ENCODE results near the gene MSGN1.

MSGN1 gene

DNA sequence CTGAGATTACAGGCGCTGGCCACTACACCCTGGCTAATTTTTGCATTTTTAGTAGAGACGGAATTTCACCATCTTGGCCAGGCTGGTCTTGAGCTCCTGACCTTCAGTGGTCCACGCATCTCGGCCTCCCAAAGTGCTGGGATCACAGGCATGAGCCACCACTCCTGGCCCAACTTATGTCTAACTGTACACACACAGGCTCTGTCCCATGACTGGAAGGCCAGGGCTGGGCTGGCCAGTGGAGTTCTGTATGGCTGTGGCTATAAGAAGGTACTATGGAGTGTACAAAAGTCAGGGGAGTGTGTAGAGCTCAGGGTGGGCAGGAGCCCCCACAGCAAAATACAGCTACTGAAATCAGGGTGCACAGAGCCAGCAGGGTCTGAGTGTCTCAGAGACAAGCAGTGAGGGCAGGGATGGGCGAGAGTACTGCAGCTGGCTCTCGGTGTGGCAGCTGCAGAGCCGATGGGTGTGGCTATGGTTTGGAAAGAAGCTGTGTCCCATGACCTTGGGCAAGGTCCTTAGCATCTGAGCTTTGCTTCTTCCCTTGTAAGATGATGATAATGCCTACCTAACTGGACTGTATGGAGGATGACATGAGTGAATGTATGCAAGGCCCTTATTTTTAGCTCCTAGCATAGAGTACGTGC is 10.4 kb upstream of the MSGN1 start:
- peak; percentile 26 to 55 (median 43) for DNase-seq

DNA sequence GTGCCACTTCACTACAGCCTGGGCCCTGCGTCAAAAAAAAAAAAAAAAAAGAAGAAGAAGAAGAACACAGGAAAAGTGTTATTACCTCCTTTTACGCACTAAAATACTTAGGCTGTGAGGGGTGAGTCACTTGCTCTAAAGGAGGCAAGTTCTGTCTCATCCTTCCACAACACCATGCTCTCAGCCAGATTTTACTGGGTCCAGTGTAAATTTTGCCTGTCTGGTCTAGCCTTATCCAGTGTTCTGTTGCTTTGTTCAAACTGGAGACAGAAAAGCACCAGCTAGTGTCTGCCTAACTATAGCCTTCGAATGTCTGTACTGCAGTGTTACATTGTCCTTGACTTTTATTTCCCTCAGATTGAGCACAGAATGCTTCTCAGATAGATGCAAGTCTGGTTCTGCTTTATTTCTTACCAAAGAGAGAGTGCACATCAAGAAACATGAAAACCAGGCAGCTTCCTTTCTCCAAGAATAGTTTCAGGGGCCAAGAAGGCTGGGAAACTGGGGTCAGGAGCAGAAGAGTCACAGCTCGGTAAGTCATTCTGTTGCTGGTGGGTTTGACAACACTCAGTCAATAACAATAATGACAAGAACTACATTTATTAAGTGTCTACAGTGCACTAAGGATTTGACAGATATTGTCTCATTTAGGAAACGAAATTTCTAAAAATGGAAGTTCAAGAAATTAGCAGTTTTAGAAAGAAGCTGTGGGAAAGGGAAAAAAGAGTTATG is 3.1 kb upstream of the MSGN1 start:
- peak; percentile 54 to 84 (median 65) for DNase-seq

DNA sequence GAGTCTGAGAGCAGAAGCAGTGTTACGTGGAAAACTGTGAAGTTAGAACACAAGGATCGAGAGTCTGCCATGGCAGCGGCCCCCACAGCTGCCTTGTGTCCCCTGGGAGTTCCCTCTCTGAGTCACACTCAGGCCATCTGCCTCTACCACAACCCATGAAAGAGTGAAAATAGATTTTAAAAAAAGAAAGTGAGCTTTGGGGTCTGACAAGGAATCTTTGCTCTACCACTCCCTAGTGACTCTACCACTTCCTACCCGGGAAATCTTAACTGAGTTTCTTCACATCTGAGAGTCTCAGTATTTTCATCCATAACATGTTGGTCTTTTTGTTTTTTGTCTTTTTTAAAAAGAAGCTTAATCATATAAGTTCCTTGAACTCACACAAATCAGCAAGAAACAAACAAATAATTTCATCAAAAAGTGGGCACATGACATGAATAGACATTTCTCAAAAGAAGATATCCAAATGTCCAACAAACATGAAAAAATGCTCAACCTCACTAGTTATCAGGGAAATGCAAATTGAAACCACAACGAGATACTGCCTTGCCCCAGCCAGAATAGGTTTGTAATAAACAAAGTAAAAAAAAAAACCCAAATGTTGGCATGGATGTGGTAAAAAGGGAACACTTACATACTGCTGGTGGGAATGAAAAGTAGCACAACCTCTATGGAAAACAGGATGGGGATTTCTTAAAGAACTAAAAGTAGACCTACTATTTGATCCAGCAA is 2.4 kb upstream of the MSGN1 start:
- DNase-seq, result peak; percentile 60 to 79 (median 70)

DNA sequence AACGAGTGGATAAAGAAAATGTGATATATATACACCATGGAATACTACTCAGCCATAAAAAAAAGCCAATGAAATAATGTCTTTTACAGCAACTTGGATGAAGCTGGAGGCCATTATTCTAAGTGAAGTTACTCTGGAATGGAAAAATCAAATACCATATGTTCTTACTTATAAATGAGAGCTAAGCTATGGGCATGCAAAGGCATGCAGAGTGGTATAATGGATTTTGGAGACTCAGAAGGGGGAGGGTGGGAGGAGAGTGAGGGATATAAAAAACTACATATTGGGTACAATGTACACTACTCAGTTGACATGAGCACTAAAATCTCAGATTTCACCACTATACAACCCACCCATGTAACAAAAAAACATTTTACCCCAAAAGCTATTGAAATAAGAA is 1.7 kb upstream of the MSGN1 start:
- no peak for DNase-seq

DNA sequence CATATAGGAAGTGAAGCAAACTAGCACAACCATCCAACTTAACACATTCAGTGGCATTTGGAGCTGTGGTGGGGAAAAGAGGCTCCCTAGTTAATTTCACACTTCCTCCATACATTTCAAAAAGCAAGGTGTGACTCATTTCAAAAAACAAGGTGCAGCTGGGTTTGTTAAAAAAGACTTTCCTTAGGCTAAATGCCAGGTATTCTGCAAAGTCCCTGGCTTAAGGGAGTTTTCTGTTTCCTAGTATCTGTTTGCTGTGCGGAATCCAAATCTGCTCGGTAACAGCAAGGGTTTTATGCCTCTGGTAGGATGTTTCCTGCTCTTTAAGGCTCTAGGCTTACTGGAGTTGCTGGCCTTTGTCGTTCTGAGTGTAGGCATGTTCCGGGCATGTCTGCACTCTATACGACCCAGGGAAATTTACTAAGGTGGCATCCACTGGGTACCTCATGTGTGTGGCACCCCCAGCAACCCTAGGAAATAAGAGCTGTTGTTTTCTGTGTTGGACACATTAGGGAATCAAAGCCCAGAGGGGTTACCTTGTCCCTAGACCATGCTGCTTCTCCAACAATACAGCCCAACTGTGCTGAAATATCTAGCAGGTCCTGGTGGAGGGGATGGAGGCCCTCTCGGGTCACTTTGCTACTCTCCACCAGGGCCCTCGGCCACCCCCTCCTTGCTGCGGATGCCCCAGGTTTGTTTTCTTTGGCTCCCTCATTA is 634 bp upstream of the MSGN1 start:
- DNase-seq, result peak in 2 of 4 experiments; percentile 10 to 21

DNA sequence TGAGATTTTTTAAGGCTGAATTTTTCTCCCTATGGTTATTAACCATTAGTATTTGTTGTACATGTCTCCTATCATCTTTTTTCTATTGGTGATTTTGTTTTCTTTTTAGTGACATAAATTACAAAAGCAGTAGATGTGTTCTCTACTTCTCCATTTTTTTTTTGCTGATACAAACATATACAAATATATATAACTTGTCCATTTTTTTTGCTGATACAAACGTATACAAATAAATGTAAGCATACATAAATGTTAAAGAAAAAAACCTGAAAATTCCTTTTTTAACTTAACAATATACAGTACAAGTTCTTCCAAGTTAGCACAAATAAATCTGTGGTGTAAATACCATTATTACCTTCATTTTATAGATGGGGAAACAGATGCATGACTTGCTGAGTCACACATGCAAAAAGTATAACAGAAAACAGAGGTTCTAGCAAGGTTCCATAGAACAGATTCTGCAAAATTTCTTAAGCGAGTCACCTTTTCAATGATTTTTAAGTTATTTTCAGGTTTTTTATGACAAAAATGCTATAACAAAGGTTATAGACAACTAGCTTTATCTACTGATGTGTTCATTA is 2.1 kb downstream of the MSGN1 start:
- peak in 2 of 4 experiments; percentile 48 to 53 for DNase-seq

DNA sequence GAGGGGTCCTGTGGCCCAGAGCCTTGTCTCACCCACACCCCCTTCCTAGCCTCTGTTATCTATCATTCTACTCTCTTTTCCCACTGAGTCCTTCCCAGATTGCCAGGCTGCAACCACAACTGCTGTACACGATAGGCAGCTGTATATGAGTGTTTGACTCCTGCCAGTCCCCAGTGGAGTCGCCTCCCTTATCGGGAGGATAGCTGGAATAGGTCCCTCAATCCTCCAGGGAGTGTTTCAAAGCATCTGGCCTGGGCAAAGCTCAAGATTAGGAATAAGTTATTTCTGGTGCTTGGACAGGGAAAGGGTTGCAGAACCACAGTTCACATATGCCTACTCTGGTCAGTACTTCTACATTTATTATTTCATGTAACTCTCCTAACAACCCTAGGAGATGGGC is 4.8 kb downstream of the MSGN1 start:
- no peak for DNase-seq

DNA sequence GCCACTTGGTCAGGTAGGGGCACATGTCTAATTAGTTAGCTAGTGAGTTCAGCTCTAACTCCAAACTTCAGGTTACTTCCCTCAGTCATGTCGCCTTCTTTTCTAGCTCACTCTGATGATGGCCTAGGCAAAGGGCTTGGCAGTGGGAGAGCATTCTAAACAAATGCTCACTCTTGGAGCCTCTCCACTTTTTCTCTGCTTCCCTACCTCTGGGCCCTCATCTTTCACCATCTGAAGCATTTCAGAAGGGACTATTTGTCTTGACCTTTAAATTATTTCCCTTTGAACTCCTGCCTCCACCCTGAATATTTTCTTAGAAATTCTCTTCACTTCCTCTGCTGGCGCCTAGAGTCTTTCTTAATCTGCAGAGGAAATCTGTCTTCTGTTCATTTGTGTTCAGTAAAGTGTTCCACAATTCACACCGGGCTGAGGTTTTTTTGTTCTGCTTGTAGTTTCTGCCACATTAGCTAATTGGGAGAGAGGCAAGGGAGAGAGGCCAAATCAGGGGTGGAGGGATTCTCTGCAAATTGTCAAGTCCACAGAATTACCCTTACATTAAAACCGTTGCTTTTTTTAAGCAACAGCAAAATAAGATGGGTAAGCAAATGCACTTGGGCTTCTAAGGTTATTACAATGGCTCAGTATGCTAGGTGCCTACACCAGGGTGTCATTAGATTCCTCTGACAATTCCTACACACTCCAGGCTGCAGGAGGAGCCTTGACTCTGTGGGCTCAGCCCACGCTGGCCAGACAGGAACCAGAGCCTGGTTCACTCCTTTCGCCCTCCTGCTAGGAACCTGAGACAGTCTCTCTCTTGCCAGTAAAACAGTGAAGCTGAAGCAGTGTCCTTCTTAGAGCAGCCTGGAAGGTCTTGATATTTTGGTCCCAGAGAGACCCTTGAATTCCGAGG is 5.5 kb downstream of the MSGN1 start:
- peak; percentile 42 to 68 (median 60) for DNase-seq

DNA sequence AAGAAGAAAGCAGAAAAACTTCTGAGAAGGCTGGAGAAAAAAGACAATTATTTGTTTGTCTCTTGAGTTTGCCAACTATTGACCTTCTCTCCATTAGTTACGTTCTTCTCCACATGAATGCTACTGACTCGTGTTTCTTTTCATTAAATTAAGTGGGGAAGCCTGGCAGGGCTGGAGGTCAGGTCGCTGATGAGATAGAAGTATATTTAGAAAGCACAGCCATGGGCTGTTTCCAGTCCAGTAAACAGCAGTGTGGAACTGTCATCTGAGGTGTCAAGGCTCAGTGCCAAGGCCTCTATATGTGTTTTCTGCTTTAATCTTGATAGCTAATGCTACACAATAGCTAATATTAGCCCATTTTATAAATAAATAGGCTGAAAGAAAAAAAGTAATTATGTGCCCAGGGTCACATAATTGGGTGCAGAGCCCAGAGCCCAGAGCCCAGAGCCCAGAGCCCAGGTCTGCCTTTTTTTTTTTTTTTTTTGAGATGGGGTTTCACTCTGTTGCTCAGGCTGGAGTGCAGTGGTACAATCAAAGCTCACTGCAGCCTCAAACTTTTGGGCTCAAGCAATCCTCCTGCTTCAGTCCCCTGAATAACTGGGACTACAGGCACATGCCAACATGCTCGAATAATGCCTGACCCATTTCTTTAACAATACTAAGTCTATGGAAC is 6.3 kb downstream of the MSGN1 start:
- DNase-seq, result no peak

DNA sequence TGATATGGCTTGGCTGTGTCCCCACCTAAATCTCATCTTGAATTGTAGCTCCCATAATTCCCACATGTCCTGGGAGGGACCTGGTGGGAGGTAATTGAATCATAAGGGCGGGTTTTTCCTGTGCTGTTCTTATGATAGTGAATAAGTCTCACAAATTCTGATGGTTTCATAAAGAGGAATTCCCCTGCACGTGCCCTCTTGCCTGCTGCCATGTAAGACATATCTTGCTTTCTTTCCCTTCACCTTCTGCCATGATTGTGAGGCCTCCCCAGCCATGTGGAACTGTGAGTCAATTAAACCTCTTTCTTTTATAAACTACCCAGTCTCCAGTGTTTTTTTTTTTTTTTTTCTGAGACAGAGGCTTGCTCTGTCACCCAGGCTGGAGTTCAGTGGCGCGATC is 7.4 kb downstream of the MSGN1 start:
- peak; percentile 31 to 53 (median 35) for DNase-seq

DNA sequence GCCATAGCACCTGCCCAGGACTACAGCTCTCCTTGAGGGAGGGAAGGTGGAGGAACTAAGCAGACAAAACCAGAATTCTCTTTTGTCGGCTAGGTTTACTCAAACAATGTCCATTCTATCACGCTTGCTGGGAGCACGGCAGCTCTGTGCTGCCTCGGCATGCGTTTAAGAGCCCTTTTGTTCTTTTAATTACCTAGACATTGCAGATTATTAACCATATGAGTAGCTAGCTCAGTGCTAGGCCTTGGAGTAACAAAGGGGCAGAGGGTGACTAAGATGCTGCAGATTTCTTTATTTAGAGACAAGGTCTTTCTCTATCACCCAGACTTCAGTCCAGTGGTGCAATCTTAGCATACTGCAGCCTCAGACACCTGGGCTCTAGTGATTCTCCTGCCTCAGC is 11.1 kb downstream of the MSGN1 start:
- DNase-seq, result no peak

DNA sequence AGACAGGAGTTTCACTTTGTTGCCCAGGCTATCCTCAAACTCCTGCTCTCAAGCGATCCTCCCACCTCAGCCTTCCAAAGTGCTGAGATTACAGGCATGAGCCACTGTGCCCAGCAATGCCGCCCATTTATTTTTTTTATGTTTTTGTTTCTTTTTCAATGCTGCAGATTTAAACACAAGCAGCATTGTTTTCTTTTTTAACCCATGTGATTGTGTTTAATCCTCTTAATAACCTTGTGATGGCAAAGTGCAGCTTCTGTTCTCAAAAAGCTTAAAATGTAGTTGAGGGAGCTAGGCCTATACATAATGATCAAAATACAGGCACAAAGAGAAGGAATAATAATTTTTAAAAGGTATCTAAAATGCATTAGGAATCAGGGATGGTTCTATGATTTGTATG is 11.5 kb downstream of the MSGN1 start:
- DNase-seq, result no peak

DNA sequence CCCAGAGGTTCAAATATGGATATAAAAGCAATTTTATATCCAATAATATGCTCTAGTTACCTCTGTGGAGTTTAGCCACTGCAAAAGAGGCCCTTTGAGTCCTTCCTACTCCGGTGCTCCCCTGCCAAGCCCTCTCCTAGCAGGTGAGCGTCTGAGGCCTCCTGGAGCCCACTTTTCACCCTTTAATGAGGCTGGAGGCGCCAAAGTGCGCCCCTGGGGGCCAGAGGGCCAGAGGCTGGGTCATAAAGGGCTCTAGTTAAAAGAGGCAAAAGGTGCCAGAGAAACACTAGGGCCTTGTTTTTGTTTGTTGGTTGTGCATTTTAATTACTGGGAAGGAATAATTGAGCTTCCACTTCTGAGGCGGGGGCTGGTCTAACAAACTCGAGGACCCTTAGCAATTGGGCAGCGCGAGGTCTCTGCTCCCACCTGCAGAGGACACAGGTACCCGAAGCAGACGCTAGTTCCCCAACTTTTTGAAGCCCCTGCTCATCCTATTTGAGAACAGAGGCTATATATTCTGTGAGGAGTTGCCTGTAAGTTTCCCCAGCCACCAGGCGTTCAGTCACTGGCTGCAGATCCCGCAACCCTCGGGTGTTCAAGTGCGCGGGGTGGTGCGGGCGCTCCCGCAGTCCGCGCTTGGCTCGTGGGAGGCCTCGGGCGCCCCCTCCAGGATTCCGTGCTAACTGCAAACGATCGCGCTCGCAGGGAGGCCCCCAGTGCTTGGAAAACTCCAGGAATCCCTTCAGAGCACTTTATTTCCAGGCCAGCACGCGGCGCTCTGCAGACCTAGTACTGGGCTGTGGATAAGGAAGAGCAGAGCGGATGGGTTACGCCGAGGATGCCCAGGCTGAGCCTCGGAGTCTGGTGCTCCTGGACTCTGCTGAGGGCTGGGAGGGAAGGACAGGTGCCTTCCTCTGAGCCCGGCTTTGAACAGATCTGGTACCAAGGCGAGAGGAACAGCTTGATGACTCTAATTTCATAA is 14.1 kb downstream of the MSGN1 start:
- DNase-seq, result peak; percentile 86 to 91 (median 89)

DNA sequence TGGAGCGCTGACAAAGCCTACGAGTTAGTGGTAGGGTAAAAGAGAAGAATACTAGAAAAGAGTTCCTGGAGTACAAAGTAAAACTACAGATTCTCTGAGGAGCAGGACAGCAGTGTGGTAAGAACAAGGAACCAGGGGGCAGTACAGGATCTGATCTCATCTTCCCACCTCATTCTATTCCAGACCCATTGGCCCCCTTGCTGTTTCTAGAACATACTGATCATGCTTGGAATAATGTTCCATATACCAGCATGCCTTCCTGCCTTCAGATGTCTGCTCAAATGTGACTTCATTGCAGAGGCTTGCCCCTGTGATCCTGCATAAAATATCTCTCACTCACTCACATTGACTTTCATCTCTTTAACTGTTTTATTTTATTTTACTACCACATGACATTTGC is 19.3 kb downstream of the MSGN1 start:
- no peak for DNase-seq

DNA sequence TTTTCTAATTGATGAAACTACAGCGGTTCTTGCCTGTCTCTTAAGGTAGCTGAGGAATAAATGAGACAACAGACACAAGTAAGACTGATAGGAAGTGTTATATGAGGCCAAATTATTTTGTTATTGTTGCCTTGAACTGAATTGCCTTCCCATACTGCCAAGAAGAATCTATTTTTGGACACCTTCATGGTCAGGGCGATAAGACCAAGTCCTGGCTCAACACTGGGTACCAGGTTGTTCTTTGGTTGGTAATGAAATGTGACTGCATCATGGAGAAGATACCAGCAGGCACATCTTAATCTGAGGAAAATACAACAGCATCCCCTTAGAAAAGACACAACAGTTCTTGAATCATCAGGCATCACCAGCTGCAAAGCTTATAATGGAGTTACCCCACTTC is 23.7 kb downstream of the MSGN1 start:
- no peak for DNase-seq

DNA sequence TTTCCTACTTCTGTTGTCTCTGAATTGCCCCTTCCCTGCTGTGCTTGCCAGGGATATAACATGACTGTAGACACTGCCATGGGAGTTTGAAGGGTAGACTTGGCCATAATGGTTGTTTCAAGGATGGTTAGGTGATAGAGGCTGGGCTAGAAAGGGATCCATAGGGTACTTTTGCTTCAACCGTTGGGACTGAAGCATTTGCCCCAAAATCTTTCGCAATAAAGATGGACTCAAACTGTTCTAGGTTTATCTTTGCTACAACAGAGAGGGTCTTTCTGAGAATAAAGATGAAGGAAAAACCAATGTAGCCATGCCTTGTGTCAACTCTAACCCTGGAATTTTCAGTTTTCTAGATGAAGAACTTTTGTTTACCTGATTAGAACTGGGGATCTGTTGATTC is 27.2 kb downstream of the MSGN1 start:
- no peak for DNase-seq

DNA sequence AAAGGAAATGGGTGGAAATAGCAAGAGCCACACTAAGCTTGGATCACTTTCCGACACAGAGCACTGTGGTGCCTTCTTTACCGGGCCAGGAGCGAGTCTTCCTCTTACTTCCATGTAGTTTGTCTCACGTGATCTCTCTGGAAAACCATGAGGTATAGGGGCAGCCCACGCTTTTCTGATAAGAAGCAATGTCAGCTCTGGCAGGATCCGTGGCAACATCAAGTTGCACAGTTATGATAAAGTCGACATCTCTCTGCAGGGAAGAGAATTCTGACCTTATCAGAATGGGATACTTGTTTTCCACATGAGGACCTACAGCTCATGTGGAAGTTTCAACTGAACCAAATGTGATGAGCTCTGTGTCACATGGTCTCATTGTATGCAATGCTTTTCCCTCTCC is 29.5 kb downstream of the MSGN1 start:
- DNase-seq, result peak in 1 of 4 experiments; percentile 16

DNA sequence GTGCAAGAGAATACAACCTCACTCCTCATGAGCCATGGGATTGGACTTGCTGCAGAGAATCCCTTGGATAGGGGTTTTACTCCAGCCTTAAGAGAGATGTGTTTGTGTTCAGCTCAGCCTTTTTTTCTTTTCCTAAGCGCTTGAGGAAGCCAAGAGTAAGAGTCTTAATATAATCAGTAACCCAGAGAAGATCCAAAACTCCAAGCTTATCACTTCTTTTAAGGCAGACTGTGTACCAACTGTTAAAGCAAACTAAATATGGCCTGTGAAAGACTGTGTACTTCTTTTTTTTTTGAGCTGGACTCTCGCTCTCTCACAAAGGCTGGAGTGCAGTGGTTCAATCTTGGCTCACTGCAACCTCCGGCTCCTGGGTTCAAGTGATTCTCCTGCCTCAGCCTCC is 30.4 kb downstream of the MSGN1 start:
- DNase-seq, result no peak

DNA sequence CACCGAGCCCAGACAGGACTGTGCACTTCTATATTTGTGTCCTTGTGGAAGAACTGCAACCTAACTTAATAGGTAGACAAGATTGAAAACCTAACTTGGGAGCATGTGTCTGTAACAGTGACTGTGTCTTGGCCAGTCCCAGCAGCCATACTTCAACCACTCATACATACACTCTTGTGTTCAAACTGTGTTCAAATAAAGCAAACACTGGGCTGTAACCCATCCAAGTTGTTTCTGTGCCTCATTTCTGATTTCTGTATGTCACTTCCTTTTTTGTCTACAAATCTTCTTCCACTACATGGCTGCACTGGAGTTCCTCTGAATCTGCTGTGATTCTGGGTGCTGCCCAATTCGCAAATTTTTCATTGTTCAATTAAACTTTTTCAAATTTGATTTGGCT is 31.0 kb downstream of the MSGN1 start:
- DNase-seq, result peak in 1 of 4 experiments; percentile 15

DNA sequence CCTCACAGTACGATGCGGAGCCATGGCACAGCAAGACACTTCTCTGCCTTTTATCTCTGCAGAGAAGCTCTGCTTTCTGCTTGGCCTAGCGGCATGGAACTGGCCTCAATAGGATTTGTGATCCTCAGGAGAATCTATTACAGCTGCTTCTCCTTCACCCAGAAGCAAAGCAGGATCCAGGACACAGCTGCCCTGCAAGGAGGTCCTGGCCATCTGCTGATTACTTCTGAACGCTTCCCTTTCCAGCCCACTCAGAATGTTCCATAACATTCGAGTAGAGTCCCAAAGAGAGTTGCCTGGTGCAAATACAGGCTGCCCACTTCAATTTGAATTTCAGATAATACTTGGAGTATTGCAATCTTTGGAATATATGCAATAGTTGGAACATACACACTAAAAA is 33.0 kb downstream of the MSGN1 start:
- no peak for DNase-seq

Measured in suppressor macrophage (primary cell).